HEK293T (cell line): ENCODE measurements around the gene CARM1.
"Not testable (repeated sequence)": the region's sequence is repeated elsewhere in the genome, so short reads cannot be mapped to it uniquely, and the experiment has no call there.

Experiments
- ARNT ChIP-seq: fragments of 450-650 bp; IDR thresholded peaks from 2 replicates; pipeline ENCODE4 v1.6.1; 2017; ENCODE audit warnings: mild to moderate bottlenecking
- BHLHE40 ChIP-seq: fragments of 450-650 bp; IDR thresholded peaks from 2 replicates; pipeline ENCODE4 v1.6.1; 2016; ENCODE audit warnings: mild to moderate bottlenecking, moderate library complexity, borderline replicate concordance
- CTBP1 ChIP-seq: fragments of 450-650 bp; IDR thresholded peaks from 2 replicates; pipeline ENCODE4 v1.6.1; 2016; ENCODE audit warnings: borderline replicate concordance
- ELF4 ChIP-seq: fragments of 450-650 bp; IDR thresholded peaks from 2 replicates; pipeline ENCODE4 v1.6.1; 2017; ENCODE audit warnings: antibody characterized with exemption
- FOXA1 ChIP-seq: fragments of 450-650 bp; IDR thresholded peaks from 2 replicates; pipeline ENCODE4 v1.6.1; 2016; ENCODE audit warnings: mild to moderate bottlenecking
- FOXM1 ChIP-seq: fragments of 450-650 bp; IDR thresholded peaks from 2 replicates; pipeline ENCODE4 v1.6.1; 2017; ENCODE audit warnings: mild to moderate bottlenecking, borderline replicate concordance
- HDGF ChIP-seq: fragments of 450-650 bp; IDR thresholded peaks from 2 replicates; pipeline ENCODE4 v1.6.1; 2017; ENCODE audit warnings: antibody characterized with exemption, borderline replicate concordance
- L3MBTL2 ChIP-seq: fragments of 450-650 bp; conservative IDR thresholded peaks from 2 replicates; pipeline ENCODE4 v1.6.1; 2016; ENCODE audit warnings: mild to moderate bottlenecking
- LEF1 ChIP-seq: fragments of 450-650 bp; IDR thresholded peaks from 2 replicates; pipeline ENCODE4 v1.6.1; 2017; ENCODE audit warnings: mild to moderate bottlenecking, borderline replicate concordance
- NFRKB ChIP-seq: fragments of 450-650 bp; IDR thresholded peaks from 2 replicates; pipeline ENCODE4 v1.6.1; 2016; ENCODE audit warnings: mild to moderate bottlenecking, moderate library complexity
- SUZ12 ChIP-seq: fragments of 450-650 bp; IDR thresholded peaks from 2 replicates; pipeline ENCODE4 v1.6.1; 2016; ENCODE audit warnings: mild to moderate bottlenecking
- TF ChIP-seq, protein P1 (sequence below): fragments of 450-650 bp; IDR thresholded peaks from 2 replicates; pipeline ENCODE4 v1.6.1; 2016

DNA sequence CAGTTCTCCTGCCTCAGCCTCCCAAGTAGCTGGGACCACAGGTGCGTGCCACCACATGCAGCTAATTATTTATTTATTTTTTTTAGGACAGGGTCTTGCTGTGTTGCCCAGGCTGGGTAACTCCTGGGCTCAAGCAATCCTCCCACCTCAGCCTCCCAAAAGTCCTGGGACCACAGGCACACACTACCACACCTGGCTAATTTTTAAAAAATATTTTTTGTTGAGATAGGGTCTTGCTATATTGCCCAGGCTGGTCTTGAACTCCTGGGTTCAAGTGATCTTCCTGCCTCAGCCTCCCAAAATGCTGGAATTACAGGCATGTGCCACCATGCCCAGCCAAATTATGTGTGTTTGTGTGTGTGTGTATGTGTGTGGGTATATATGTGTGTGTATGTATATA, 14.5 kb upstream of the CARM1 start:
- not testable (repeated sequence) for TF ChIP-seq LEF1, CTBP1, FOXM1, ELF4, HDGF, SUZ12, BHLHE40, NFRKB, L3MBTL2, ARNT, FOXA1
- TF ChIP-seq, protein P1, sequence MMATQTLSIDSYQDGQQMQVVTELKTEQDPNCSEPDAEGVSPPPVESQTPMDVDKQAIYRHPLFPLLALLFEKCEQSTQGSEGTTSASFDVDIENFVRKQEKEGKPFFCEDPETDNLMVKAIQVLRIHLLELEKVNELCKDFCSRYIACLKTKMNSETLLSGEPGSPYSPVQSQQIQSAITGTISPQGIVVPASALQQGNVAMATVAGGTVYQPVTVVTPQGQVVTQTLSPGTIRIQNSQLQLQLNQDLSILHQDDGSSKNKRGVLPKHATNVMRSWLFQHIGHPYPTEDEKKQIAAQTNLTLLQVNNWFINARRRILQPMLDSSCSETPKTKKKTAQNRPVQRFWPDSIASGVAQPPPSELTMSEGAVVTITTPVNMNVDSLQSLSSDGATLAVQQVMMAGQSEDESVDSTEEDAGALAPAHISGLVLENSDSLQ: not testable (repeated sequence)
